Activated B cell treated with CpG ODN at 0.5 μM for 24 hours (primary cell): ENCODE data around the gene HABP4. TPM values are rescaled to one million over a fixed set of nuclear protein-coding genes. Genes with fewer than 3 reads are reported as not detected.

Experiments
- ATAC-seq: fragments of 200-7000 bp; cut with Tn5 transposase; one replicate; pipeline ENCODE4 v1.10.0; 2021; ENCODE audit warnings: low read depth, mild to moderate bottlenecking, moderate library complexity
- CTCF ChIA-PET: fragments of 350-600 bp; sonication (Branson Sonifier 250); formaldehyde crosslinking; loops from one replicate; lab custom pipeline; 2021; ENCODE audit warnings: antibody characterized with exemption; lab: Charles Lee
- POLR2A ChIA-PET: fragments of 350-600 bp; sonication (Branson Sonifier 250); formaldehyde crosslinking; loops from one replicate; lab custom pipeline; 2021; ENCODE audit warnings: antibody characterized with exemption; lab: Charles Lee
- DNase-seq: peaks from one replicate; pipeline ENCODE4 v3.0.0; 2022
- H3K27ac Mint-ChIP-seq: one replicate; pipeline ENCODE4 v1.8.0; 2020; ENCODE audit warnings: mixed read lengths
- H3K27me3 Mint-ChIP-seq: one replicate; pipeline ENCODE4 v1.8.0; 2021; ENCODE audit warnings: mixed read lengths
- H3K36me3 Mint-ChIP-seq: one replicate; pipeline ENCODE4 v1.8.0; 2021; ENCODE audit warnings: low read depth, mixed read lengths
- H3K4me1 Mint-ChIP-seq: one replicate; pipeline ENCODE4 v1.8.0; 2021; ENCODE audit warnings: mixed read lengths
- H3K4me3 Mint-ChIP-seq: one replicate; pipeline ENCODE4 v1.8.0; 2020; ENCODE audit warnings: mild to moderate bottlenecking, mixed read lengths
- H3K9me3 Mint-ChIP-seq: one replicate; pipeline ENCODE4 v1.8.0; 2020; ENCODE audit warnings: mixed read lengths
- CTCF ChIP-seq: fragments of 200-600 bp; IDR thresholded peaks from one replicate; pipeline ENCODE4 v1.8.0; 2022; ENCODE audit warnings: antibody characterized with exemption, mild to moderate bottlenecking
- intact Hi-C: fragments of 100-400 bp; cut with micrococcal nuclease; formaldehyde crosslinking; loops from one replicate; pipeline ENCODE4 v1.15.1; 2024
- total RNA-seq: library from RNA; stranded (reverse); gene quantifications from 2 replicates; pipeline ENCODE4 v1.2.3, GENCODE V29; 2022

HABP4 gene
- total RNA-seq, 1 donor from 2014 or later, result 8.1 TPM

GRCh38 chr9:96480736-96481135 lies 30.8 kb downstream of the HABP4 start:
- ChIA-PET POLR2A (no interaction called here), CTCF (no interaction called here)
- Mint-ChIP-seq H3K4me3 (no peak overlapping the region), H3K36me3 (peaks cover 10% of the 10 kb centered on the region), H3K9me3 (no peaks in the 10 kb centered on the region), H3K27me3 (no peaks in the 10 kb centered on the region), H3K27ac (no peak overlapping the region), H3K4me1 (peaks cover 27% of the 10 kb centered on the region)
- TF ChIP-seq CTCF, result no peak
- ATAC-seq (no peak), DNase-seq (no peak)
- intact Hi-C loops, result loop anchor here (5.0 kb wide), 1 partner anchor 87 kb away; no protein-coding TSS in a partner anchor

GRCh38 chr9:96482476-96482875 lies 32.5 kb downstream of the HABP4 start:
- intact Hi-C loops, result loop anchor here (5.0 kb wide), 1 partner anchor 85 kb away; no protein-coding TSS in a partner anchor
- CTCF ChIA-PET, result interaction anchor here (0.6 kb wide), 1 partner anchor 25 kb away, joined by 4 read pairs; no protein-coding TSS in a partner anchor
- no peak overlapping the region for H3K4me3 Mint-ChIP-seq
- ATAC-seq (no peak), DNase-seq (no peak)
- peaks cover 28% of the 10 kb centered on the region for H3K4me1 Mint-ChIP-seq
- no peak for TF ChIP-seq CTCF
- H3K9me3 Mint-ChIP-seq, result no peaks in the 10 kb centered on the region
- H3K27ac Mint-ChIP-seq, result no peak overlapping the region
- POLR2A ChIA-PET, result no interaction called here
- no peaks in the 10 kb centered on the region for H3K27me3 Mint-ChIP-seq
- H3K36me3 Mint-ChIP-seq, result peaks cover 16% of the 10 kb centered on the region

GRCh38 chr9:96483197-96483596 lies 33.2 kb downstream of the HABP4 start:
- intact Hi-C loops, result loop anchor here (5.0 kb wide), 1 partner anchor 84 kb away; no protein-coding TSS in a partner anchor
- CTCF ChIA-PET, result interaction anchor here (0.6 kb wide), 1 partner anchor 24 kb away, joined by 4 read pairs; no protein-coding TSS in a partner anchor
- Mint-ChIP-seq H3K9me3 (no peaks in the 10 kb centered on the region), H3K27me3 (no peaks in the 10 kb centered on the region), H3K4me3 (no peak overlapping the region), H3K36me3 (peaks cover 20% of the 10 kb centered on the region), H3K4me1 (peaks cover 28% of the 10 kb centered on the region), H3K27ac (no peak overlapping the region)
- TF ChIP-seq CTCF, result no peak
- POLR2A ChIA-PET, result no interaction called here
- ATAC-seq (no peak), DNase-seq (no peak)

- ChIA-PET CTCF (no interaction called here), POLR2A (no interaction called here)
- DNase-seq (no peak), ATAC-seq (no peak)
- TF ChIP-seq CTCF, result no peak
- Mint-ChIP-seq H3K27ac (no peak overlapping the region), H3K27me3 (no peaks in the 10 kb centered on the region), H3K36me3 (peaks cover 25% of the 10 kb centered on the region), H3K4me1 (peaks cover 22% of the 10 kb centered on the region), H3K4me3 (no peak overlapping the region), H3K9me3 (no peaks in the 10 kb centered on the region)
- intact Hi-C loops, result loop anchor here (1.0 to 5.0 kb wide), 2 partner anchors 66 to 83 kb away; partner anchors contain the start of gene ZNF367
Measured at GRCh38 chr9:96483733-96484390, 33.9 kb downstream of the HABP4 start.

- no peaks in the 10 kb centered on the region for H3K27me3 Mint-ChIP-seq
- H3K36me3 Mint-ChIP-seq, result peaks cover 30% of the 10 kb centered on the region
- ATAC-seq (peak; percentile 88), DNase-seq (no peak)
- peak overlapping the region; percentile 75 for H3K27ac Mint-ChIP-seq
- H3K4me3 Mint-ChIP-seq, result no peak overlapping the region
- intact Hi-C loops, result loop anchor here (1.0 to 5.0 kb wide), 2 partner anchors 66 to 83 kb away; partner anchors contain the start of gene ZNF367
- ChIA-PET POLR2A (no interaction called here), CTCF (no interaction called here)
- no peaks in the 10 kb centered on the region for H3K9me3 Mint-ChIP-seq
- H3K4me1 Mint-ChIP-seq, result peaks cover 20% of the 10 kb centered on the region
- no peak for TF ChIP-seq CTCF
Measured at GRCh38 chr9:96484521-96484931, 34.6 kb downstream of the HABP4 start.
